Measurements from ENCODE around the gene CXCL5. TPM values are rescaled to one million over a fixed set of nuclear protein-coding genes. Genes with fewer than 3 reads are reported as not detected.

CXCL5 gene
- 2.7 and 3.2 TPM in 2 replicates for total RNA-seq (2014; rRNA removed; shearing (Covaris generic))

GRCh38 chr4:73998040-73999011 is at the start of gene CXCL5:
Gene CXCL5 (minus strand): TSS chr4:73998677. CDS start chr4:73998581, 96 bp downstream.
- DNase-seq (ENCODE audit: low read depth), result peak; percentile 69

DNA sequence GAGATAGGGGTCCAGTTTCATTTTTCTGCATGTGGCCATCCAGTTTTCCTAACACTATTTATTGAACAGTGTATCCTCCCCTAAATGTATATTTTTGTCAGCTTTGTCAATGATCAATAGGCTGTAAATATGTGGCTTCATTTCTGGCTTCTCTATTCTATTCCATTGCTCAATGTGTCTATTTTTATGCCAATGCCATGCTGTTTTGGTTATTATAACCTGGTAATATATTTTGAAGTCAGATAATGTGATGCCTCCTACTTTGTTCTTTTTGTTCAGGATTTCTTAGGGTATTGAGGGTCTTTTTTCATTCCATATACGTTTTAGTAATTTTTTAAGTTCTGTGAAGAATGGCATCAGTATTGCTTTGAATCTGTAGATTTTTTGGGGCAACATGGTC is 48.7 kb upstream of the CXCL5 start:
- DNase-seq (ENCODE audit: low read depth), result no peak

DNA sequence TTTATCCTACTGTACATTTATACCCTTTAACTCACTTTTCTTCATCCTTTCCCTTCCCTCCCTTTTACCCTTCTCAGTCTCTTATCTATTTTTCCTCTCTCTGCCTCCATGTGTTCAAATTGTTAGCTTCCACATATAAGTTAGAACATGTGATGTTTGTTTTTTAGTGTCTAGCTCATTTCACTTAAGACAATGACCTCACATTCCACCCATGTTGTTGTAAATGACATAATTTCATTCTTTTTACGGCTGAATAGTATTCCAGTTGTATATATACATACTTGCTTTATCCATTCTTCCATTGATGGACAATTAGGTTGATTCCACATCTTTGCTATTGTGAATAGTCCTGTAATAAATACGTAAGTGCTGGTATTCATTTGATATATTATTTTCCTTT is 47.3 kb upstream of the CXCL5 start:
- DNase-seq (ENCODE audit: low read depth), result no peak

GRCh38 chr4:74045247-74045646 is 46.8 kb upstream of the CXCL5 start:
- no peak for DNase-seq (ENCODE audit: low read depth)

- DNase-seq (ENCODE audit: low read depth), result peak; percentile 41
Observed at GRCh38 chr4:74044677-74045076, 46.2 kb upstream of the CXCL5 start.

DNA sequence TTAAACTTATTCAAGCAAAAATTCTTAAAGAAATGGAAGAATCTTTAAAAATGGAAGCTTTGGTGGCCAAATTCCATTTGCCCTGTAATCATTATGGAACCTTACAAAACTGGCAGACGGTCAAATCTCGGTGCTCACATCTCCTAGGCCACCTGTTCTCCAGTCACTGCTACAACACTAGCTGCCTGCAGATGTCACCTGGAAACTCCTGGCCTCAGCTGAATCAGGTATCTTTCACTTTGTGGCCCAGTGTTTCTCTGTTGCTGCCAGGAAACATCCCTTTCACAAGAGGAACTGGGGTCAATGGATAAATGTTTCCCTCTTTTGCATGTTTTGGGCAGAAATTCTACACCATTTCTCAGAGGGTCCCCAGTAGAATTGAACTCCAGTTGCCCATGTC is 44.2 kb upstream of the CXCL5 start:
- DNase-seq (ENCODE audit: low read depth), result no peak

DNA sequence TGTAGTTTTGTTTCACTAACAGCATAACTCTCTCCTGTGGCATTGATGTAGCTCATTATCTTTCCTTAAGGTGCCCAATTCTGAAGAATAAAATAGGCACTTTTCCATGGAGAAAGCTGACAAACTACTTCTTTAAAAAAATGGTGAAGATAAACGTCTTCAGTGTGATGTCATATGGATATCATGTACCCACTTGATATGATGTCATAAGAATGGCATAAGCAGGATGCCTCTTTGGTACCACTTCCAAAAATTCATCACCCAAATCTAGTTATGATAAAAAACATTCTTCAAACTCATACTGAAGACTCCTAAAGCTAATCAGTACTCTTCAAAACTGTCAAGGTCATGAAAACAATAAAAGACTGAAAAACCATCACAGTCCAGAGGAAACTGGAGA is 42.9 kb upstream of the CXCL5 start:
- no peak for DNase-seq (ENCODE audit: low read depth)

DNA sequence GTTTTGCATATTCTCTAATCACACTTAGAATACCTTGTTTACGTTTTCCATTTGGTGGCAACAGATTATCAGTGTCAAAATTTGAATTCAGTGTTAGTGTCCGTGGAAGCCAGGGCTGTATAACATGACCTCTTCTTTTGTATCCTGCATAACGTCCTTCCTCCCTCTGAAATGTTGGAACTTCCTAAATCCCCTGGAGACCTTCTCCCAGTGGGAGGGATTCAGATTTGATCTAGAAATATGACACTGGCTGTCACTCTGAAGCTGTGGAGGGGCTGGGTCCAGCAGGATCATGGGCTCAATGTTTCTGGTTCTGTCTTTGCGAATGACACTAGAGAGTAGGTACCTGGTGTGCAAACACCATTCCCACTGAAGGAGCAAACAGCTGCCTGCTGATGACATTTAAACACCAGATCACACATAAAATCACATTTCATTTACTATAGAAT is 40.9 kb upstream of the CXCL5 start:
- peak; percentile 10 for DNase-seq (ENCODE audit: low read depth)

DNA sequence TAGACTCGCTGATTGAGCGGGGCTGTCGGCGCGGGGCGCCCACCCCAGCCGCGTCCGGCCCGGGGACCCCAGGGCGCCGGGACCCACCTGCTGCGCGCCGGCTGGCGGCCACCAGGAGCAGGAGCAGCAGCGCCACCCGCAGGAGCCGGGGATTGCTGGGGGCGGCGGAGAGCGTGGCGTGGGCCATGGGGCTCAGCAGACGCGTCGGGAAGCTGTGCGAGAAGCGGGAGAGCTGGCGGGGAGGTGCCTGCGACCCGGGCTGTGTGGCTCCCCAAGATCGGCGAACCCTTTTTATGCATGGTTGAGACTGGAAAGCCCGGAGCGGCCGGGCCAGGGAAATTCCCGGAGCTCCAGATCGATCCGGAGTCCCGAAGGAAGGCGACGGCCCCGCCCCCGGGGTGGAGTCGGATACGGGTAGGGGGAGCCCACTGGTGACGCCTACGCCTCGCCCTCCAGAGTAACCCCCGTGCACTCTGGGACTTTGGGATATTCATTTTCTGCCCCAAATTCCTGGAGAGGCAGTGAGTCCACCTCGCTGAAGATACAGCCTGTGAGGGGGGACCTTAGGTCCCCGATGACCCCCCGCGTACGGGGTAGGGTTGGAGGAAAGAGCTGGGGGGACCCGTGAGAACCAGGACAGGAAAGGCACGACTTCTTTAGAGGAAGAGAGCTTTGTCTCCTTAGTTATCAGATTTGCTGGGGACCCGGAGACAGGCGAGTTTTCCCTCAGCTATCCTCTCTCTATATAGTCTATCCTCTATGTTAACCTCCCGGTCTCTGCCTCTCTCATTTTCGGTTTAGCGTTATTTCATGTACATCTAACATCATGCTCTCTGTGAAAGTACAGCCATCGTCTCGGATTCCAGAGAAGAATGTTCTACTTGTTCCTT is 40.2 kb upstream of the CXCL5 start, which contains the start of gene CXCL3:
TSS of gene CXCL3 (minus strand) at position 265 of the 890 bp plus-strand sequence. CDS start at position 187, 78 bp downstream.
- DNase-seq (ENCODE audit: low read depth), result peak; percentile 72

DNA sequence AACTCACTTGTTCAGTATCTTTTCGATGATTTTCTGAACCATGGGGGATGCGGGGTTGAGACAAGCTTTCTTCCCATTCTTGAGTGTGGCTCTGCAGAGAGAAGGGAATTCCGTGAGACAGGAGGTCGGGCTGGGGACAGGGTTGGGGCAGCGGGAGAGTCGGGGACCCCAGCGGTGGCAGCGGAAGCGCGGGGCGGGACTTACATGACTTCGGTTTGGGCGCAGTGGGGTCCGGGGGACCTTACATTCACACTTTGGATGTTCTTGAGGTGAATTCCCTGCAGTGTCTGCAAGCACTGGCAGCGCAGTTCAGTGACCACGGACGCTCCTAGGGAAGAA is 39.6 kb upstream of the CXCL5 start:
- DNase-seq (ENCODE audit: low read depth), result no peak

GRCh38 chr4:74037076-74037955 is 38.8 kb upstream of the CXCL5 start:
- no peak for DNase-seq (ENCODE audit: low read depth)

GRCh38 chr4:74033739-74034138 is 35.3 kb upstream of the CXCL5 start:
- DNase-seq (ENCODE audit: low read depth), result no peak

DNA sequence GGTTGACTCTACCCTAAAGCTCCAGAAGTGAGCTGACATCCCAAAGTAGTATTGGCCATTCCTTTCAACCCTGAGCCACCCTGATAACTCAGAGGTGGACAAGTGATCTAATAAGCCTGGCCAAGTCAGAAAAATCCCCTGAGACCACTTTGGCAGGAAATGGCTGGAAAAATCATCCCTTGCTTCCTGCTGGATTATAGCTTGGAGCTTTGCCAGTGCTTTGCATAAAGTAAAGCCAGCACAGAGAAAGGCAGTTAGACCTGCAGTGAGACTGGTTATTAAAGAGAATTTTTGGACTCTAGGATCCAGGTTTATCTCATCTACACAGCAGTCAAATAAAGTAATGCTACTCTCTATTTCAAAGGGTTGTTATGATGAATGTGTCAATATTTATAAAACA is 33.6 kb upstream of the CXCL5 start:
- DNase-seq (ENCODE audit: low read depth), result peak; percentile 42

GRCh38 chr4:74031576-74031975 is 33.1 kb upstream of the CXCL5 start:
- DNase-seq (ENCODE audit: low read depth), result no peak

GRCh38 chr4:74030285-74030684 is 31.8 kb upstream of the CXCL5 start:
- no peak for DNase-seq (ENCODE audit: low read depth)

DNA sequence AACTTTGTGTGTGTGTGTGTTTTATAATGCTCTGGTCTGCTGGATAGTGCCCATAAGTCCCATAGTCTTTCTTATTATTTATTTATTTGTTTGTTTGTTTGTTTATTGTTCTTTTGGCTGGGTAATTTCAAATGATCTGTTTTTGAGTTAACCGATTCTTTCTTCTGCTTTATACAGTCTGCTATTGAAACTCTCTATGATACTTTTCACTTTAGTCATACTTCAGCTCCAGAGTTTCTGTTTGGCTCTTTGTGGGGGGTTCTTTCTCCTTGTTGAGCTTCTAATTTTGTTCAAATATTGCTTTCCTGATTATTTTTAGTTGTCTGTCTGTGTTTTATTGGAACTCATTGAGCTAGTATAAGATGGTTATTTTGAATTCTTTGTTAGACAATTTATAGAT is 30.0 kb upstream of the CXCL5 start:
- no peak for DNase-seq (ENCODE audit: low read depth)

DNA sequence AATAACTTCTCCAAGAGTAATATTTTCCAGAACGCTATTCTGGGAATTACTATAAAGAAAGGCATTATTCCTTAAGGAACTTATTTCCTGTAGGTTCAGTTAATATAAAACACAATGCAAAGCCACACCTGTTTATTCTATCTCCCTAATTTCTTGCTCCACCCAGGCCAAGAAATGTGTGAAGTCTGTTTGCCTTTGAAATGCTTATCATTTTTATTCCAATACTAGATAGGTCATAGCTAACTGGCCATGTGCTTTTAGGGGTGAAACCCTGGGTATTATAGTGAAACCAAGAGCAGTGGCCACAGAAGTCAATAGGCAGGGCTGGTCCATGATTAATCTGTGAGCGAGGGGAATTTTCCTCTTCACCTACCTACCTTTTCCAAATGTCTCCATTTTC is 25.2 kb upstream of the CXCL5 start:
- no peak for DNase-seq (ENCODE audit: low read depth)

DNA sequence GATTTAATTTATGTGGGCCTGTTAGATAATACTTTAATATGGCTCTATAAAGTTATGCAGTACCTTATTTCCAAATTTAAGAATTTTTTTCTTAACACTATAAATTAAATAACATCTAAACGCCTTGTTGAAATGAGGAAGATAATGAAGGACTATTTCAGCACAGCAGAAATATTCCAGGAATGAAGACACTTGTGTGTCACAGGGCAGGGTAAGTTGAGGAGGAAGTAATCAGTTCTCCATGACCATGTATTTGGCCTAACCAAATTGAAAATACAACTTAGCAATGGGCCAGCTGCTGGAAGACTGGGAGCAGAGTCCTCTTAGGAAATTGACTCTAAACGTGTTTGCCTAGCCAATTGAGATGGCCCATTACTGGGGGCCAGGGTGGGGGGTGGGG is 23.1 kb upstream of the CXCL5 start:
- DNase-seq (ENCODE audit: low read depth), result no peak

DNA sequence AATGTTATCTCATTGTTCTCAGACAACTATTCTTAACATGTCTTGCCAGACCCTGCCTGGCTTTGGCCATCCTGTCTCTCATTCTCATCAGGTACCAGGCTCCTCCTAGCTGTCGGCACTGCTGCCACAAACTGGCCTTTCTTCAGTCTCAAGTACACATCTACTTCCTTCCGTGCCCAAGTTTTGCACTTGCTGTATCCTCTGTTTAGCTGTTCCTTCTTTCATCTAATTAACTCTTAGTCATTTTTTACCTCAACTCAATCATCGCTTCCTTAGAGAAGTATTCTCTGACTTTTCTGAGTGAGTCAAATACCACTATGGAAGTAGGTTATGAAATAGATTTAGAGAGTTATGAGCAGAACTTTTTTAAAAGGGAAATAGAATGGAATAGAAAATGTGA is 20.3 kb upstream of the CXCL5 start:
- DNase-seq (ENCODE audit: low read depth), result no peak

DNA sequence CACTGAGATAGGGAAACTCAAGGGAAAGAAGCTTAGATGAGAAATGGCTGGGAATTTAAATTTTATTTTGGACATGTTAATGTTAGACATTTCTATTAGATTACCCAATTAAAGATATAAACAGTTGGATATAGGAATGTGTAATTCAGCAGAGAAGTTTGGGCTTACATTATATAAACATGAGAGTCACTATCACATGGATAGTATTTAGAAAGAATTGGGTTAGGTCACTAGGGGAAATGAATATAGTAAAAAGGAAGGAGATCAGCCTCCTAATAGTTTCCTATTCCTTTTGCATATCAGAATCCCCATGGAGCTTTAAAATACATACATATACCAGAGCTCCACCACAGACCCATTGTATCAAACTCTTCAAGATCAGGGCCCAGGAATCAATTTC is 19.6 kb upstream of the CXCL5 start:
- no peak for DNase-seq (ENCODE audit: low read depth)

- peak; percentile 55 for DNase-seq (ENCODE audit: low read depth)
Observed at GRCh38 chr4:74016068-74016467, 17.6 kb upstream of the CXCL5 start.

Data from RPMI7951 (cell line).